ENCODE results near the gene AXIN2.
A peak's percentile ranks its signal among the peaks of the same experiment; 100 is the strongest.

The AXIN2 gene

DNA sequence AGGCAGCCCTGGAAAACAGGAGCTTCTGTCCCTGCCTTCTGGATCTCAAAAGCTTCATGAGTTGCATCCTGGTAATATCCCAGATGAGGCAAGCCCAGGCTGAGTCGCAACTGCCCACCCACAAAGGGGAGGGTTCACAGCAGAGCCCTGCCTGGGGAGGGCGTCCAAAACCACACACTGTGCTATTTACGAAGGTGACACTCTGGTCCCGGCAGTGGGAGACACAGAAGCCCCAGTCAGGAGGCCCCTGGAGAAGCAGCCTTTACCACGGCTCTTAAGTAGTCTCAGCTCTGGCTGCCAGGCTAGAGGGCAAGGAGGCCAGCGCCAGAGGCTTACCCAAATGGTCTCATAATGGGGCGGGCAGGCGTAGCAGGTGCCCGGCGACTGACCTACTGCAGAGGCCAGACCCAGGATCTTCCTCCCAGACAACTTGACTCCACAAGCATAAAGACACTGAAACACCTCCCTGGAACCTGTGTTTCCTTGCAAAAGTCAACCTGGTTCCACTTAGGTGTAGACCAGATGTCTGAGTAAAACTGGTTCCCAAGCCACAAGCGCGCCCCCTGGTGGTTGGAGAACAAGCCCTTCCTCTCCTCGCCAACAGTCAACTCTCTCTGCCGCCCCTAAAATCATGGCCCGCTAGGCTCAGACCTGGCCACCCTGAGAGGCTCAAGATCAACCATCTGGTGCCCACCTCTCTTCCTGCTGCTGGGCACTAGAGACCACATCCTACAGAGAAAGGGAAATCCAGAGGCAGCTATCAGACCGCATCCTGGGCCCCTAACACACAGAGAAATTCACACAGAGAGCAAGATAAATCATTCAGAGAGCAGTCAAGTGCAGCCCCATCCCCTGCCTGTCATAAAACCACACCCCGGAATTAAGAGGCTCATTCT is 5.2 kb downstream of the AXIN2 start:
- peak; percentile 86 for DNase-seq (ENCODE audit: low read depth)

DNA sequence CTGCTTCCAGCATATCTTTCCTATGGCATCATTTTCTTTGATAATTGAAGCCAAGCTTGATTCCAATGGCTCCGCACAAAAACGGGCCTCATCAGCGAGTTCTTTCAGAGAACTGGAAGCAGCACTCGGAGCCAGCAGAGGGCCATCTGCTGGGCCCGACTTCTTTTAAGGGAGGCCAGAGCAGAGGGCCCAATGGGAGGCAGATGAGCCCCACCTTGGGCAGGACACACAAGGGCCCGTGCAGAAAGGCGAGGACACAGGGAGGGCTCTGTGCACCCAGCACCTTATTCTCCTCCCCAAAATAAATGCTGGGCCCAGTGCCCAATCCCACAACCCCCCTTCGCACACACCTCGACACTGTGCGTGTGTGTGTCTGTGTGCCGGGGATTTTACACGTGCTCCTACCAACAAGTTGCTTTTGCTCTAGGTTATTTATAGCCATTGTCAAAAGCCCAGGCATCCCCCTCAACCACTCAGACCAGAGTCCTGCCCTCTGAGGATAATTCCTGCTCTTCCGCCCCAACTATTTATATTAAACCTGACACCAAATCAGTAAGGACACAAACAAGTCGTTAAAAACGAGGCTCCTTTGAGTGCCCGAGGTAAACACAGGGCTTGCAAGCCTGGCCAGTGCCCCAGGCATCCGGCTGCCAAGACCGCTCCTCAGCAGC is 6.8 kb downstream of the AXIN2 start:
- no peak for DNase-seq (ENCODE audit: low read depth)

- no peak for DNase-seq (ENCODE audit: low read depth)
Measured at GRCh38 chr17:65553646-65554552, 7.5 kb downstream of the AXIN2 start.

GRCh38 chr17:65553009-65553645 is 8.3 kb downstream of the AXIN2 start:
- no peak for DNase-seq (ENCODE audit: low read depth)

GRCh38 chr17:65552214-65552613 is 9.2 kb downstream of the AXIN2 start:
- no peak for DNase-seq (ENCODE audit: low read depth)

- DNase-seq (ENCODE audit: low read depth) = no peak
Measured at GRCh38 chr17:65551267-65552040, 10.0 kb downstream of the AXIN2 start.

GRCh38 chr17:65550758-65551157 is 10.7 kb downstream of the AXIN2 start:
- no peak for DNase-seq (ENCODE audit: low read depth)

GRCh38 chr17:65550075-65550662 is 11.3 kb downstream of the AXIN2 start:
- no peak for DNase-seq (ENCODE audit: low read depth)

DNA sequence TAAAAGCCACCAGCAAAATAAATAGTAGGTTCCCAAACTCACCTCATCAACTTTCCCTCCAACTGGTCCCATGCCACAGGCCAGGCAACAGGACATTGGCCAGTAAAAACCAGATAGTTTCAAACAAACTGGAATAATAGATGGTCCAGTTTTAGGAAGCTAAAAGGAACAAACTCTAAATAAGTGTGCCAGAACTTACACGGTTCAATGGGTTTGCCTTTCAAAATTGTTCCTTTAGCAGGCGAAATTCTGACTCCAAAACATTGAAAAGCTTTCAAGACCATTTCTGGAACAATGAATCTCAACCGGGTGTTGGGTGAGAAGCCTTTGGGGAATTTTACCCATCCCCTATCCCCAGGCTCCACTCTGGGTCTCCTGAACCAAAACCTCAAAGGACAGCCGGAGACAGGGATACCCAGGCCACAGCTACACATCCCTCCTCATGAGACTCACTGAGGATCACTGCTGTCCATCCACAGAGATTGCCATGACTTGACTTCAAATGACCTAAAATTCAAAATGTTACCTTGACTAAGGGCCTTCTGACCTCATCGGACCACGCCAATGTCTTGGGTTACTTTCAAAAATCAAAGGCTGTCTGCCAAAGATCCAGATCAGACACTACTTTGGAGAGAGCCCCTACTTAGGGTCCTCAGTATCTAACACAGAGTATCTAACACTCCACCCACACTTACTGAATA is 13.0 kb downstream of the AXIN2 start:
- no peak for DNase-seq (ENCODE audit: low read depth)

DNA sequence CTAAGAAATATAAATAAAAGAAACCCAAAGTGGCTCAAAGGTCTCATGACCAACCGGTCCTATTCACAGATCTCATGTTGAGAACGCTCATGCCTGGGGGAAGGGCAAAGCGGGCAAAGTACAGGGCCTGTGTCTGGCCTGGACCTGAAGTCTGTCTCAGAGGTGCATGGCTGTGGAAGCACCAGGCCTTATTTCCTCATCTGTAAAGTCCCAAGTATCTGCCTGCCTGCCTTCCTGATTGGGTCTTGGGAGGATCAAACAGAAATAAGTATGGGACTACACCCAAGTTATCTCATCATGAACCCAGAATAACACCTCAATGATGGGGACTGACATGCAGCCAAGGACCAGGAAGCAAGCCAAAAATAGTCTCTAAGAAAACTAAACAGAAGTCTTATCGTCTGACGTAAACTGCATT is 14.2 kb downstream of the AXIN2 start:
- DNase-seq (ENCODE audit: low read depth) = no peak

DNA sequence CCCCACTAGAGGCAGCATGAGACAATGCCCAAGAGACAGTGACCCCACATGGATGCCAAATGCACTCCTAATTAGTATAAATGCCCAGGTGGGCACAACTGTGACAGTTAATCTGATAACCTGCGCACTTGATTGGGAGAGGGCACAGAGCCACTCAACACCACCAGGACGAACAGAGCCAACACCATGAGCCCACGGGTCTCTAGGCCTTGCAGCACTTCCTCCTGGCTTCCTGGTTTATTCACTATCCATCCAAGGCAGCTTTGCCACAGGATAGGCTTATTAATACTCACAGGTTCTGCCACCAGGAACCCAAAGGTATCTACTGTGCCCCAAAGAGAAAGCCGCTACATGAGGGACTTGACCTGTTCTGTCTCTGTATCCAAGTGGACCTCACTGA is 14.9 kb downstream of the AXIN2 start:
- no peak for DNase-seq (ENCODE audit: low read depth)

DNA sequence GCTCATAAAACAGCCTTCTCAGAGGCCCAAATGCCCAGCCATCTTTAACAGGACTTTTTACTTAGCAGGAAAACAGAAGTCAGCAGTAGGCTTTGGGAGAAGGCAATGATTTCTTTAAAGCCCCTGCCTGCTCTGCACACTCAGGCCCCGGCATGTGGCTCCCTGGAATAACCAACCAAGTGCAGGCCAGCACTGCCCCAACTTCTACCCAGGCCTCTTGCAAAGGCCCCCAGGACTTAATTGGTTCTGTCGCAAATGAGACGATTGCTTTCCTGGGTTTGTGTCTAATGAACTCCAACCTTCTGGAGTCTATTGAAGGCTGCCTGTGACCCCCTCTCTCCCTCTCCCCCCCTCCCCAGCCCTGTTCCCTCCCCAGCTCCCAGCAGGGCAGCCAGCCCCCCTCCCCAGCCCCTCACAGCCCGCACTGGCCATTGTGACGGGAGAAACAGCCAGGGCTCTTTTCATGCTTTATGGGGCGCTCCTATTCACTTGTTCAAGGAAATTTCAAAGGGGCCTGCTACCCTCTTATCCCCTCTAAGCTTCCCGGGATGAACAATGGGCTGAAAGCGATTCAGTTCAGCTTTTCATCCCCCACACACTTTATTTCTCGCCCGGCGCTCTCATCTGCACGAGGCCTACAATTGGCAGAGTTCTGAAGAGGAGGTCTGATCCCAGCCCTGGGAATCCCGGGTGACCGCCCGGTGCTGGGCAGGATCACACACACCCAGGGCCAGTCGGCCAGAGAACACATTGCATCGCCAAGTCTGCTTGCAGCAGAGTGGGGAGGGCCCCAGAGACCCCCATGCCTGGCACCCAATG is 15.5 kb downstream of the AXIN2 start:
- no peak for DNase-seq (ENCODE audit: low read depth)

DNA sequence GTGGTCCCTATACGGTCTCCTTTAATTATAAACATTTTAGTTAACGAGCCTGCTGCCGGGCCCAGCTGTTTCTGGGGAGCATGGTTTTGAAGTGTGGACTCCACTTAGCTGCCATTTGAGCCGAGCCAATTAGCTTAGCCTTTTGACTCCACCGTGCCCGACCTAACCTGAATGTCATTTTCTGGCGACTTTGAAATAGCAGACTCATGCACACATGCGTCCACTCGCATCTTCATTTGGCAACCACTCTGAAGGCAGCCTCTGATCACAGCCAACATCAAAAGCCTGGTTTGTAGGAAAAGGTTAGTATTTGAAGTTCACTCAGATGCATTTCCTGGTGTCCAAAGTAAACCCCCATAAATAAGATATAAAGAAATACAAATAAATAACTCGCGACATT is 16.8 kb downstream of the AXIN2 start:
- no peak for DNase-seq (ENCODE audit: low read depth)

GRCh38 chr17:65542610-65543009 is 18.8 kb downstream of the AXIN2 start:
- DNase-seq (ENCODE audit: low read depth) = no peak

DNA sequence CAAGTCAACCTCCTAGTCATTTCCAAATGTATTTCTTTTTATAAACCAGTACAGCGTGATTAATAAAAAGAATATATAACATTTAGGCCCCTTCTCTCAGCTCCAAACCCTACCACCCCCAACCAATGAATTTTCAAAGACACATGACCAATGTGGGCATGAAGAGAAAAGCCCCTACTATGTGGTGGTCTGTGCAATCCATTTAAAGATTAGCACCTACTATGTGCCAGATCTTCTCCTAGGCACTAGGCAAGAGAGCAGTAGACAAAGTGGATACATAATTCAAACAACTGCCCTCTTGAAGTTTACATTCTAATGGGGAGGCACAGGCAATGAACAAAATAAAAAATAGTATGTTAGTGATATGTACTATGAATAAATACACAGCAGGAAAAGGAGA is 19.4 kb downstream of the AXIN2 start:
- no peak for DNase-seq (ENCODE audit: low read depth)

DNA sequence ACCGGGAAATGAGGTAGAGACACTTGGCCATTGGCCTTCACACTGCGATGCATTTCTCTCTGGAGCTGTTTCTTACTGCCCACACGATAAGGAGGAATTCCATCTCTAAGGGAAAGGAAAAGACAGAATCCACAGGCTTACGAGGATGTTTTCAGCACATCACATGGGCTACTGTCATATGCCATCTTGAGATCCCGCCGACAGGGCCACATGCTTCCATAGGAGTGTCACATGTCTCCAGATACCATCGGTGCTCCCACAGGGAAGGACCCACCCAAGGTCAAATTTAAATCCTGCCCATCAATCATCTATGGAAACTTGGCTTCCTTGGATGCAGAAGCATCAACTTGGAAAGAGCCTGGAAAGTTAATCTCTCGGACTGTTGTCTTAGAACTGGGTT is 20.0 kb downstream of the AXIN2 start:
- DNase-seq (ENCODE audit: low read depth) = no peak

DNA sequence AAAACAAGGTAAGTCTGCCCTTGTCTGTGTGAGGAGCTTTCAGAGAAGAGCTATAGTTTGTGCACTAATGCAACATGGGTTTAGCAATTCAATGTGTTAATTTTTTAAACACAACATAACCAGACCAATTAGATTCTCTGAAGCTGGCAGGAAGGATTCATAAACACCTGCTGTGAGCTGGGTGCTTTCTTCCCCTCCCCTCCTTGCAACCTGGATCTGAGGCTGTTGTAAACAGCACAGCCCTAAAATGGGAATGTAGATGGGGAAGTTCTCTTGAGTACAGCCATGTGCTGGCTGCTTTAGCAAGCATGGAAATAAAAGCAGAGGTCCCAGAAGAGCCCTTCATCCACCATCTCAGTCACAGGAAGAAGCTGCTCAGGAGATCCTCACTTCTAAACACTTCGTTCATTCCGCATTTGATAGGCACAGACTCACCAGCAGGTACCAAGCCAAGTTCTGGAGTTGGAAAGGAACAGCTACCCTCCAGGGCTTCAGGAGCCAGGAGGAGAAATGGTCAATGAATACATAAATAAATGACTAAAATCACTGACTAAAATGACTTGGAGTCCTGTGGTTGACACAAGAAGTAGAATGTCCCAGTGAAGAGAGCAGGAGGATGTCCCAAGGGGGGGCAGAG is 21.7 kb downstream of the AXIN2 start:
- DNase-seq (ENCODE audit: low read depth) = no peak

- no peak for DNase-seq (ENCODE audit: low read depth)
Measured at GRCh38 chr17:65538675-65539529, 22.5 kb downstream of the AXIN2 start.

Data from stimulated activated CD4-positive, alpha-beta T cell treated with anti-CD3 and anti-CD28 coated beads, Interleukin-2, amount 100 ng/mL, for 4 hours (primary cell).